Kidney epithelial cell (primary cell): Measurements from ENCODE around the gene L3MBTL4. TPM values are rescaled to one million over a fixed set of nuclear protein-coding genes. Genes with fewer than 3 reads are reported as not detected.

Source experiments
- DNase-seq: peaks from one replicate; pipeline ENCODE4 v3.0.0-alpha.2; 2010; ENCODE audit warnings: low read depth
- H3K27me3 ChIP-seq: 2 replicates; pipeline ENCODE4 v1.6.0; 2011; ENCODE audit warnings: low read length; ENCODE audit not compliant: control insufficient read depth, insufficient read depth
- H3K36me3 ChIP-seq: 2 replicates; pipeline ENCODE4 v1.5.1; 2011; ENCODE audit warnings: low read length; ENCODE audit not compliant: control insufficient read depth, insufficient read depth
- H3K4me3 ChIP-seq: 2 replicates; pipeline ENCODE4 v1.5.1; 2011; ENCODE audit warnings: low read depth, mild to moderate bottlenecking, control low read depth, low read length
- total RNA-seq: library from RNA; depleted of rRNA; stranded (reverse); fragments of >200 nt; gene quantifications from 2 replicates; pipeline ENCODE4 v1.2.3, GENCODE V29; 2015
- TF ChIP-seq, protein P1 (sequence below): IDR thresholded peaks from 2 replicates; pipeline ENCODE4 v1.5.1; 2011; ENCODE audit warnings: mild to moderate bottlenecking, moderate library complexity, low read length, control low read depth, inconsistent platforms; ENCODE audit not compliant: insufficient read depth, poor library complexity, severe bottlenecking

Gene L3MBTL4
- total RNA-seq, 1 donor from 2014 or later: 9.8 TPM

DNA sequence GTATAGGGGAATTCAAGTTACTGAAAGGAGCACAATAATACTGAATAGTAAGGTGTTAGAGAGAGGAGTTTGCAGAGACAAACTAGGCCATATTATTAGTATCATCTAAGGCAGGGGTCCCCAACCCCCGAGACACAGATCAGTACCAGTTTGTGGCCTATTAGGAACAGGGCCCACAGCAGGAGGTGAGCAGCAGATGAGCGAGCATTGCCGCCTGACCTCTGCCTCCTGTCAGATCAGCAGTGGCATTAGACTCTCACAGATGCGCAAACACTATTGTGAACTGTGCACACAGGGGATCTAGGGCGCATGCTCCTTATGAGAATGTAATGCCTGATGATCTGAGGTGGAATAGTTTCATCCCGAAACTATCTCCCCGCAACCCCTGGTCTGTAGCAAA, 477.6 kb downstream of the L3MBTL4 start:
- Histone ChIP-seq H3K27me3 (no peaks in the 10 kb centered on the region), H3K36me3 (no peaks in the 10 kb centered on the region), H3K4me3 (no peak overlapping the region)
- TF ChIP-seq, protein P1, sequence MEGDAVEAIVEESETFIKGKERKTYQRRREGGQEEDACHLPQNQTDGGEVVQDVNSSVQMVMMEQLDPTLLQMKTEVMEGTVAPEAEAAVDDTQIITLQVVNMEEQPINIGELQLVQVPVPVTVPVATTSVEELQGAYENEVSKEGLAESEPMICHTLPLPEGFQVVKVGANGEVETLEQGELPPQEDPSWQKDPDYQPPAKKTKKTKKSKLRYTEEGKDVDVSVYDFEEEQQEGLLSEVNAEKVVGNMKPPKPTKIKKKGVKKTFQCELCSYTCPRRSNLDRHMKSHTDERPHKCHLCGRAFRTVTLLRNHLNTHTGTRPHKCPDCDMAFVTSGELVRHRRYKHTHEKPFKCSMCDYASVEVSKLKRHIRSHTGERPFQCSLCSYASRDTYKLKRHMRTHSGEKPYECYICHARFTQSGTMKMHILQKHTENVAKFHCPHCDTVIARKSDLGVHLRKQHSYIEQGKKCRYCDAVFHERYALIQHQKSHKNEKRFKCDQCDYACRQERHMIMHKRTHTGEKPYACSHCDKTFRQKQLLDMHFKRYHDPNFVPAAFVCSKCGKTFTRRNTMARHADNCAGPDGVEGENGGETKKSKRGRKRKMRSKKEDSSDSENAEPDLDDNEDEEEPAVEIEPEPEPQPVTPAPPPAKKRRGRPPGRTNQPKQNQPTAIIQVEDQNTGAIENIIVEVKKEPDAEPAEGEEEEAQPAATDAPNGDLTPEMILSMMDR: no peak
- no peak for DNase-seq

DNA sequence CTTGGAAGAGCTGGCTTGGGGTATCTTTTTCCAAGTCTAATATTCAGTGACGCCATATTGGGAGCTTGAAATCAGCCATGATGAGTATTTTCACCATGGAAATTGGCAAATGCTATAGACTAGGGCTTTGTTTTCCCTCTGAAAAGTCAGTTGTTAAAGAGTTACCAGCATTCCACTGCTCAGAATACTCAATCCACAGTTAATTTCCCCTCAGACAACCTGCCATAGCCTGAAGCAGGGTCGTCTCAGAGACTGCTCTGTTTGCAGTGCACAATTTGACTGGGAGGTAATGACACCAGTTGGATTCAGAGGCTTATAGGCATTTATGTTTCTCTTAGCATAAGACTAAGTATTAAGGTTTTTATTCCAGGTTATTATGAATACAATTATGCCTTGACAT, 483.9 kb downstream of the L3MBTL4 start:
- DNase-seq: no peak
- H3K36me3 ChIP-seq: no peaks in the 10 kb centered on the region
- no peaks in the 10 kb centered on the region for H3K27me3 ChIP-seq
- H3K4me3 ChIP-seq: no peak overlapping the region
- TF ChIP-seq, protein P1: no peak

DNA sequence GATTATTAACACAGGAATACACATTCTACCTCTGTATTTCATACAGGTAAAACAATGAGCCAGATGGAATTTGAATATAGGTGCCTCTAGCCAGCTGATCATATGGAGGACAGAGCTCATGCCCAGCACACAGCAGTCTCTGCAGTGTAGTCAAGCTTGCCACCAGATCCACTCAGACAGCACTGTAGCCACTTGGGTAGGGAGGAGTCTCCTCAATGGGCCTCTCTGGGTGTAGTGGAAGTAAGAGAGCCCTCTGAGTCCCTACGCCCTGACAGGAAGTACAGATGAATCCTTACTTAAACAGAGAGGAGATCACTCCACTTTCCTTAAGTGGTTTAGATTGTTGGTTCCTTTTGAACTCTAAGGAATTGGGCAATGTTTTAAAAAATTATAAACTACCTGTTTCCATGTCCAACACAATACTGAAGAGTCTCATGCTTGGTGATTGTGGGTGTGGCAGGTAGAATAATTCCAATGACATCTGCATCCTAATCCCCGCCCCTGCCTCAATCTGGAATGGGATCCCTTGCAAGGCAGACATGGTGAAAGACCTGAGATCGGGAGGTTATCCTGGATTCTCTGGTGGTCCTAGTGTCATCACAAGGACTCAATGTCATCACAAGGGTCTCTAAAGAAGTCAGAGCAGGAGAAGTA, 496.4 kb downstream of the L3MBTL4 start:
- no peaks in the 10 kb centered on the region for H3K27me3 ChIP-seq
- no peak for DNase-seq
- no peaks in the 10 kb centered on the region for H3K36me3 ChIP-seq
- H3K4me3 ChIP-seq: no peak overlapping the region
- TF ChIP-seq, protein P1: no peak

DNA sequence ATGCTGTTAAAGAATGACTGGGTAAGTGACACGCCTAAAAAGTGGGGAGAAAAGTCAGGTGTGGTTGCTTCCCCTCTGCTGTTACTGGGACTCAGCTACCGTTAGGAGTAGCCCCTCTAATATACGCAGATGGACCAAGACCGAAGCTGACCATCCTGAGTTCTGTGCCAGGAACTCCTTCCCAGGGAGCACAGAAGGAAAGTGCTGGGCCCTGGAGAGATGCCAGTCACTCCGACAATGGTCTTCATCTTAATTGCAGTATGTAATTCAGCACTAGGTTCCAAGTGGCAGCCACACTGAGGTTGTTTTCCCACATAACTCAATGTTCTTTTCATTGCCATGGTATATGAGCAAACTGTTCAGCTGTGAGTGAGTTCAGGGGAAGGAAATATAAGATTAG, 499.8 kb downstream of the L3MBTL4 start:
- DNase-seq: no peak
- TF ChIP-seq, protein P1: no peak

DNA sequence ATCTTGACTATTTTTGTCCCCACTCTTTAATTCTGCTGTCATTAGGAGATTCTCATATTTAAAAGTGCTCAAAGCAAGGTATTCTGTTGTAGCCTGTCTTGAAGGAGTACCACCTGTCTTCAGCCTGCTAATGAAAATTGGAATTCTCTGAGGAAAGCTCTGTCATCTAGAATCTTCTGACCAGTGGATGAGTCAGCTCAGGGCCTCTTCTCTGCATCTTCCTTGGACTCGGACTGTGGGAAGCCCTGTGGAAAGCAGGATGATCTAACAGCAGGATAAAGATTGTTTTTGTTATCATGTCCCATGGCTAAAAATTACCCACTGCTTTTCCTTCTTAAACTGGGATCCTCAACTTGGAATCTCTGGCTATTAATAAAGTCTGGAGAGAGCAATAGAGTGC, 500.7 kb downstream of the L3MBTL4 start:
- Histone ChIP-seq H3K4me3 (no peak overlapping the region), H3K36me3 (no peaks in the 10 kb centered on the region), H3K27me3 (no peaks in the 10 kb centered on the region)
- TF ChIP-seq, protein P1: no peak
- DNase-seq: no peak

More for the DNA sequence above, 499.8 kb downstream of the L3MBTL4 start:
- no peak overlapping the region for H3K4me3 ChIP-seq
- H3K36me3 ChIP-seq: no peaks in the 10 kb centered on the region
- H3K27me3 ChIP-seq: no peaks in the 10 kb centered on the region

DNA sequence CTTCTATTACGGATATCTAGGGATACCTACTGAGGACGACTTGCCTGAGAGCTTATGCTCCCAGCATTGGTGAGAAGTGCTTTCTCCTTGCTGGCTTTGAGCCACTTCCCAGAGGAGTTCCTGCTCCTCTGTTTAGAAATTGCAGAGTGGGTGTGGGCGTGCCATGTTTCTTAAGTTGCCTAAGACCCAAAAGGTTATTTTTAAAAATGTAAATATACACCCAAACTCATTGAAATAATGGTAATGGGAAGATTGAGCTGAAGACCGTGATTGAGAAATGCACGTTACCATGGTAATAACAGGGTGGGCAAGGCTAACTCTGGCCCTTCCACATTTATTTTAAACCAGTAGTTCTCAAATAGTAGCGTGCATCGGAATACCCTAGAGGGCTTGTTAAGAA, 502.1 kb downstream of the L3MBTL4 start:
- Histone ChIP-seq H3K36me3 (no peaks in the 10 kb centered on the region), H3K27me3 (no peaks in the 10 kb centered on the region), H3K4me3 (no peak overlapping the region)
- no peak for DNase-seq
- TF ChIP-seq, protein P1: no peak
